CD4-positive, alpha-beta T cell treated with Interleukin-4 for 1 hour (primary cell): Measurements from ENCODE around the gene SERPINI1.
"Not testable (repeated sequence)": the region's sequence is repeated elsewhere in the genome, so short reads cannot be mapped to it uniquely, and the experiment has no call there.

Experiments used
- DNase-seq, 2 donors: peaks; one replicate each; pipeline ENCODE4 v3.0.0-alpha.2; 2020 to 2022

Gene SERPINI1

DNA sequence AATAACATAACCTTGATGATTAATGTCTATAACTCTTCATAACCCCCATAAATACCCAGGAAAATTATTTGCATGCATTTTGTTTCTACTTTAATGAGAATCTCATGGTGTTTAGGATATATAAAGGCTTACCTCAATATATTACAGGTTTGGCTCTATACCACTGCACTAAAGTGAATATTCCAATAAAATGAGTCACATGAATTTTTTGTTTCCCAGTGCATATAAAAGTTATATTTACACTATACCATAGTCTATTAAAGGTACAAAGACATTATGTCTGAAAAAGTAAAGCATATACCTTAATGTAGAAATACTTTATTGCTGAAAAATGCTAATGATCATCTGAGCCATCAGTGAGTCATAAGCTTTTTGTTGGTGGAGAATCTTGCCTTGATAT lies 74.7 kb downstream of the SERPINI1 start:
- no peak for DNase-seq

DNA sequence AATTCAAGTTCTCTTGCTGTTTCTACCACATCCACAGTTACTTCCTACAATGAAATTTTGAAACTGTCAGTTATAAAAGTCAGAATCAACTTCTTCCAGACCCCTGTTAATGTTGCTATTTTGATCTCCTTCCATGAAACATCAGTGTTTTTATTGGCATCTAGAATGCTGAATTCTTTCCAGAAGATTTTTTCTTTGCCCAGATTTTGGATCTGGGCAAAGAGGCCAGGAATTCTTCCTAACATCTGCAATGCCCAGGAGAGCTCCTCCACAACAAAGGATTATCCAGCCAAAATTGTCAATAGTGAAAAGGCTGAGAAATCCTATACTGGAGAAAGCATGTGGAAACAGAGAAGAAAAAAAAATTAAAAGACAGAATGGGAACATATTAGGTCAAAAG lies 75.5 kb downstream of the SERPINI1 start:
- no peak for DNase-seq

DNA sequence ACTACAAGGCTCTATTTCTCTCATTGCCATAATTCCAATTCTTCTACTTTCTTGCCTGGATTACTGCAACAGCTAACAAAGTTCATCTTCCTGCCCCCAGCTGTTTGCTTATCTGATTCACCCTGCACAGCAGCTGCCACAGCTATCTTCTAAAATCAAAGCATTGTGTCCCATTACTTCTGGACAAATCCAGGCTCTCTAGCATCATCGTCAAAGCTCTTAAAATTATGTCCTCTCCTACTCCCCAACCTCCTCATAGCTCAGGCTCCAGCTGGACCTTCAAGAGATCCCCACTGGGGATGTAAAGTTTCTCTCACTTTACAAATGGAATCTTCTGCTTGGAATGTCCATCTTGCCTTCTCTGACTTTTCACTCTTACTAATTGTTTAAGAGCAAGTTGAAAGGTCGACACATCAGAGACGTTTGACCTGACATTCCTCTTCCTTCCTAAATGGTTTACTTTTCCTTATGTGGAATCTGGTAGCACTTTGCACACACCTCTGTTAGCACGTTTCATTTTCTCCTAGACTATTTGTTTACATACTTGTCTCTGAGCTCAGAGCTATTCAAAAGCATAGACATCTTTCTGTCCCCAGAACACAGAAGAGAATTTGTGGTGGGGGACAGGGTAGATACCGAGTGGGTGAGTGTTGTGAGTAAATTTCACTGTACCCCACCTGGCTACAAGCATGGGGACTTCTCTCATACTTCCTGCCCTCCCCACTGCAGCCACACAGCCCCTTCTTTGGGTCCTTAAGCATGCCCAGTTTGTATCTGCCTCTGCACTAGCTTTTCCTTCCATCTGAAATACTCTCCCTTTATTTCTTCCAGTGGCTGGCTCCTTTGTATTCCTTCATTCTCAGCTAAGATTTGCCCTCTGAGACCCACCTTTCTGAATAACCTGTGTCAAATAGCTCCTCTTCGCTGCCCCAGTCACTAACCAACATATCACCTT lies 77.9 kb downstream of the SERPINI1 start:
- DNase-seq: no peak

DNA sequence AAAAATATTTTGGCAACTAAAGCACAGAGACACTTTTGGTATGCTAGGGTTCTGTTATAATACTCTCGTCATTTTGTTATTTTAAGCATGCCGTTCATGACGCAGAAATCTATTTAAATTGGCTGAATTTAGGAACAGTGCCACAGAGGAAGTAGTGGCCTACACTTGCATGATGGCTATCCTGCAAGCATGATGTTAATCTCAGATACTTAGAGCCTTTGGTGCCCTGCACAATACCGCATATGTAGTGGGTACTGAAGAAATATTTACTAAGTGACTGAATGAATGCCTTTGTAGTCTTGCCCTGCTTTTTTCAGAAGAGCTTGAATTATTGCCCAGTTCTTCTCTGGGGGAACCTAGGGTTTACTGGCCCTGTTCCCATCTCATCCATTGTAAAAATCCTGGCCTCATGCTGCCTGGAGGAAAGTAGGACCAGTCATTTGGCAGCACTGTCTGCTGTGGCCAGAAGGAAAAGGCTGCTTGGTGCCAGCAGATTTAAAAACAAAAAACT lies 79.0 kb downstream of the SERPINI1 start:
- no peak for DNase-seq

DNA sequence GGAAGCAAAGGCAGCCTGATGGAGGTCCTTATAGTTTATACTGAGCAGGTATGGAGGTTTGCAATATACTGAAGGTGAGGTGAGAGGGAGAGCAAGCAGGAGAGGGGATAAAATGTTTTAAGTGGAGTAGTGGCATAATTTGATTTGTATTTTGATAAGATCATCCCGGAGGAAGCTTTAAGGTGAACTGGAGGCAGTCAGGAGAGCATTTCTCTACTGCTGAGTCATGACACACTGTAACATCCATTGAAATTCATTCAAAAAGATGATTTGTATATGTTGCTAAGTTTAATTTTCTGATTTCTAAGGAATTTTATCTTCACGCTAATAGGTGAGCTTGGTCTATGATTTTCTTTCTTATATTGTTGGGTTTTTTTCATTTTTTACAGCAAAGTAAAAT lies 81.4 kb downstream of the SERPINI1 start:
- DNase-seq: no peak

DNA sequence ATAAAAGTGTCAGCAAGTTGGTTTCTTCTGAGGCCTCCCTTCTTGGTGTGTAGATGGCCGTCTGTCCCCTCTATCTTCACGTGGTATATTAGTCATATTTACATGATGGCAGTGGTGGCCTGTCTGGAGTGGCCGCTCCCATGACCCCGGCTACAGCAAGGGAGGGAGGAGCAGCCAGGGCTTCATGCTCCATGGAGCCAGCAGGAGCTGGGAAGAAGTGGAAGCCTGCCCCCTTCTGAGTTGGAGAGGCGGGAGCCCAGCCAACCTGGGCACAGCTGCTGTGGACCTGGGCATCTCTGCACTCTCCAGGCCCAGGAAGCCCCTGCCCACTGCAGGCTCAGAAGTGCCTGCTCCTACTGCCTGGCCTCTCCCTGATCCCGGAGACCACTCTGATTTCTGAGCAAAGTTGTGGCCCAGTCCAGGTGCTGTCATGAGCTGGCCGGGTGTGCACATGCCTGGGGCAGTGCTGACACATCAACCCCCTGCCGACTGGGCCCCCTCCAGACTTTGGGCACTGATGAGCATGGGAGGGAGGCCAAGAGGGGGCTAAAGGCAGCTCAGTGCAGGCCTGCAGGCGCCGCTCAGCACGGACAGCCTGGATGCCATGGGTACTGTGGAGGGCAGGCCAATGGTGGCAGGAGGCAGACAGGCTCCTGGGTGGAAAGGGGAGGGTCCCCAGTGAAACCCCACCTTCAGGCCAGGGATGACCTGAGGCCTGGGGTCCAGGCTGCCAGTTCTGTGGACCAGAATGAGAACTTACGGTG lies 84.8 kb downstream of the SERPINI1 start:
- no peak for DNase-seq

DNA sequence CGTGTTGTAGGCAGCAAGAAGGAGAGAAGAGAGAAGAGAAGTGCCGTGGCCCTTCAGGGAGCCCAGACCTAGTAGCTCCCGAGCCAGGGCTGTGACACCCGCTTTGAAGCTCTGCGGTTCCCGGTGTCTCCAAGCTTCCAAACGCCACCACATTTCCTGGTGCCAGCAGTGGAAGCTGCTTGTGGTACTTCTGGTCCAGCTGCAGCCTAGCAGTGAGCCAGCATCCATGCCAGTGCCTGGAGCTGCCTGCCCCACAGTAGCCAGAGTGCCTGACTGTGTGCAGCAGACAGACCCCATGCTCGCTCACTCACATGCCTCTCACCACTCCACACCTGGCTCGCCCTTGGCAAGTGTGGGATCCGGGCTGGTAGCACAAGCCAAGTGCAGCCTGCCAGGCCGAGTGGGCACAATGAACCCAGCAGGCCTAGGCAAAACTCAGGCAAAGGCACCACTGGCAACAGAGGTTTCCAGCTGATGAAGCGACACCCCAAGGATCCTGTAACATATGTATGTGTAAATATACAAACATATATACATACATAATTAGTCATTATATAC lies 85.8 kb downstream of the SERPINI1 start:
- DNase-seq: no peak

DNA sequence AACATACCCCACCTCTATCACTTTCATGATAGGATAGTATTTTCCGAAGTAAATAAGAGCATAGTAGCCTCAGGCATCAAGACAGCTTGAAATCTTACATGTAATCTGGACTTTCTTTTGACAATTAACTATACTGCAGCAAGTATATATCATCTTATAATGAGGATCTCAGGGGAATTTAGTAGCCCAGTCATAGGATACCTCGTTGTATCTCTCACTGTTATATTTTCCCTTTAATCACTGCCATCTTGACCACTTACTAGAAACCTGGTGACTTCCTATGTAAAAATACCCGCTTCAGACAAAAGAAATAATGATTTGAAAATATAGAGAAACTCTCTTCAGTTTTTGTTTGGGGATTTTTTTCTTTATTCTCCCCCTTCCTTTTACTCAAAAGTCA lies 88.2 kb downstream of the SERPINI1 start:
- DNase-seq: no peak

DNA sequence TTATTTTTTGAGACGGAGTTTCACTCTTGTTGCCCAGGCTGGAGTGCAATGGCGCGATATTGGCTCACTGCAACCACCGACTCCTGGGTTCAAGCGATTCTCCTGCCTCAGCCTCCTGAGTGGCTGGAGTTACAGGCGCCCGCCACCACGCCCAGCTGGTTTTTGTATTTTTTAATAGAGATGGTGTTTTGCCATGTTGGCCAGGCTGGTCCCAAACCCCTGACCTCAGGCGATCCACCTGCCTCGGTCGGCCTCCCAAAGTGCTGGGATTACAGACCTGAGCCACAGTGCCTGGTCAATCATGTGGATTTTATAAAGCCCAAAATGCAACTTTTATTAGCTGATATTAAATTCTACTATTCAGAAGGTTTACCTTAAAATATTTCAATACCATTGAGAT lies 92.1 kb downstream of the SERPINI1 start:
- not testable (repeated sequence) for DNase-seq

DNA sequence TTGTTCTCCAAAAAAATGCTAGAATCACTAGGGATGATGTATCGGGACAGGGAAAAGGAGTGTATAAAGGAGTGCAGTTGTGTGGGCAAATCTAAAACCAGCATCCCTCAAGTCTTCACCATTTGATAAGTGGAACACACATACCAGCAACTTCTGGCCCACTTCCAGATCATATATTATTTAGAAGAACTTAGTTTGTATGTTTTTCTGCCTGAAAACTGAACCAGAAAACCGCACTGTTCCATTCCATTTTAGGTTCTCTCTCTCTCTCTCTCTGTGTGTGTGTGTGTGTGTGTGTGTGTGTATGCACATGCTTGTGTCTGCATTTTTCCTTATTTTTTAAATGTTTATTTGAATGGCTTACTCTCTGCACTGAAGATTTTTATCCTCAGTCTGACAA lies 93.5 kb downstream of the SERPINI1 start:
- no peak for DNase-seq

DNA sequence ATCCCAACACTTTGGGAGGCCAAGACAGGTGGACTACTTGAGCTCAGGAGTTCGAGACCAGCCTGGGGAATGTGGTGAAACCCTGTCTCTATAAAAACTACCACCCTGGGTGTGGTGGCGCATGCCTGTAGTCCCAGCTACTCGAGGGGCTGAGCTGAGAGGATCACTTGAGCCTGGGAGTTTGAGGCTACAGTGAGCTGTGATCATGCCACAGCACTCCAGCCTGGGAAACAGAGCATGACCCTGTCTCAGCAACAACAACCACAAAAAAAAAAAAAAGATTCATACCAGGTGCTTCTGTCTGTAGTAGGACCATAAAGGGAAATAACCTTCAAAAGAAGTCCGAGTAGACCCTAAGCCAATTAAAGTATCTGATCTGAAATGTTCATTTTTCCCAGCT lies 94.5 kb downstream of the SERPINI1 start:
- peak in 1 of 2 donors; percentile 13 for DNase-seq

DNA sequence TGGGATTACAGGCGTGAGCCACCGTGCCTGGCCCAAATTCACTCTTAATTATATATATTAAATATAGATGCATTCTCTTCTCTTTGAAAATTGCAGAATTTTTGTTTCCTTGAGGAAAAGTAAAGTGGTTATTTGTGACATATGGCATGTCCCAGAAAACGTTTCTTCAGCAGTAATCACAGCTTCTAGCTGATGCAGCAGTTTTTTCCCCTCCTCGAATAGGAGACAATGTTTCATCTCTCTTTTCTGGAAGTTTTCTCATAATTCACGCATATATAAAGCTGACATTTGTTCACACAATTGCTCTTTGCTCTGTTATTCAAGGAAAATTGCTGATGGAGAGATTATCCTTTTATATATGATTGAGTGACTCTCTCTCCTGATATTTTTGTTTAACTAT lies 99.8 kb downstream of the SERPINI1 start:
- DNase-seq: no peak

DNA sequence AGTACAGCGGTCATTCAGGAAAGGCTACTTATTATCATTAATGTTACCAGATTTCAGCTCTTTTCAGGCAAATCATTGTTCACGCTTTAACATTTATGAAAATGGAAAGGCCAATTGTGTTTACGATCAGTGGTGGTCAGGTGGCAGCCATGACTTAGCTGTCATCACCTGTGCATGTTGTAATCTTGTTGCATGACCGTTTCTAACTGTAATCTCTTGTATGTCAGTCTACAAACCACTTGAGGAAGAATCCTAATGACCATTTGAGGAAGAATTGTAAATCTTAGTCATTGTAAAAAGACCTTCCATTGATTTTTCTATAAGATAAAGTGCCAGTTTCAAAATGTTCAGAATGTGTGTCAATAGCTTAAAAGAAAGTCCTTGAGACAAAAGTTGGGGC lies 100.4 kb downstream of the SERPINI1 start:
- no peak for DNase-seq

DNA sequence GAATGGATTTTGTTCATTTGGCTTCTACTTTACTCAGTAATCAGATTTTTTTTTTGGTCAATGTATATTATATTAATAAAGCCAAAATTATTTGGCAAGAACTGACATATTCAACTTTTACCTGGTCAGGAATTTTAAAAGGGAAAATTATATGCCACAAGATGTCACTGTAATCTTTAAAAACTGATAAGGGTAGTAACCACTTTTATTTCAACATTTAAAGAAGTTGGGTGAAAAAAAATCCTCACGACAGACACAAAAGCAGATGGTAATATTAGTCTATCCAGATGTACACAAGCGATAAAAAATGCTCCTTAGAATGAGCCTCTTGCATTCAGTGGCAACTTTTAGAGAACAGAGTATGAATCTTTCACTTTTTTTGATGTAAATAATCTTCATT lies 101.9 kb downstream of the SERPINI1 start:
- no peak for DNase-seq

DNA sequence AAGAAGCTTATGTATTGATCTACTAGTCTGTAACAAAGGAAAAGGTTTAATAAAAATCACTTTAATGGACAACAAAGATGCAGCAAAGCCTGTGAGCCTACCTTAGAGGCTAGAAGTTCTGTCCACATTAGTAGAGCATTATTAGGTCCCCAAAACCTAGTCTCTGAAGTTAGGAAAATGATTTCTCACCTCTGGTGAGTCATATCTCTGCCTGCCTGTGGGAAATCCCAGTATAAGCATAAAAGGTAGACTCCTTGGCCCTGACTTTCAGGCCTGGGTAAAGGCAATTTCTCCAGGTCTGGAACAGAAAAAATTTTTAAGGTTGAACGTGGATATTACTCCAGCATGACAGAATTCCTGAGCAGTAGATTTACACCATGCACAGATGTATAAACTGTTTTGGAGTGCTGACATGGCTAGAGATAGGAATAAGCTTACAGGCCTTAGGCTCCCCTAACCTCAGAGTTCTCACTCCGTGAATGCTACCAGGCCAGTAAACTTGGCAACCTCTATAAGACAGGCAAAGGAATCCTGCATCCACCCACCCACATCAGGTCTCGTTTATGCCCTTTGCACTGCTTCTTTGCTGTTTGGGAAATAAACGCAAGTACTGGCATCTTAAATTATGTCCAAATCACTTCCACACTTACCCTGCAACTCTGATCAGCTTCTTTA lies 104.1 kb downstream of the SERPINI1 start:
- DNase-seq: no peak

DNA sequence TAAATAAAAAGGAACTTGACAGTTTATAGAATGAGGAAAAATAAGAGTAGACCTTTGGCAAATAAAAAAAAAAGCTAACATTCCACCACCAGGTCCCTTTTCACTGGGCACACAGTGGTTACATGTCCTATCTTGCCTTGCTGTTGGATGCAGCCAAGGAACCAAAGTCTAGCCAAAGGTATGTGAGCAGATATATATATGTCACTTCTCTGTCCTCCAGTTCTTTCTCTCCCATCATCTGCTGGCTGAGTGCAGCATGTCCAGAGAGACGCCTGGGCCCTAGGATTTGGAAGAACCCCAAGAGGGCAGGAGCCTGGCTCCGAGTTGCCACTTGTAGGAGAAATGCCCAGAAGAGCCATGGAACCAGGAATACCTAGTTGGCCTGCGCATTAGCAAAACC lies 104.7 kb downstream of the SERPINI1 start:
- DNase-seq: no peak

DNA sequence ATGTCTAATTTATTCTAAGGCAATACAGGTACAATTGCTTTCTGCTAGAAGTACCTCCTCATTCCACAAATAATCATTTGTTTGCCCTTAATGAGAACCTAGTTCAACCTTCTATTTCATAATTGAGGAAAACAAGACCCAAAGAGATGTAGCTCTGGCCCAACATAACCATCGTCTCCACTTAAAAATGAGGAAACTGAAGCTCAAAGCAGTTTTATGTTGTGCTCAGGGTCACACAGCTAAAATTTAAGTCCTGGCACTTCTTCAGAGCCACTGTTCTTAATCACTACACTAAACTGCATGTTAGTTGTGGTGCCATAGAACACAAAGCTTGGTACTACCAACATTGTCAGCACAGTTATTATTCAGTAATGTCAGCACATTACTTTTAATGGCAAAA lies 108.0 kb downstream of the SERPINI1 start:
- no peak for DNase-seq

DNA sequence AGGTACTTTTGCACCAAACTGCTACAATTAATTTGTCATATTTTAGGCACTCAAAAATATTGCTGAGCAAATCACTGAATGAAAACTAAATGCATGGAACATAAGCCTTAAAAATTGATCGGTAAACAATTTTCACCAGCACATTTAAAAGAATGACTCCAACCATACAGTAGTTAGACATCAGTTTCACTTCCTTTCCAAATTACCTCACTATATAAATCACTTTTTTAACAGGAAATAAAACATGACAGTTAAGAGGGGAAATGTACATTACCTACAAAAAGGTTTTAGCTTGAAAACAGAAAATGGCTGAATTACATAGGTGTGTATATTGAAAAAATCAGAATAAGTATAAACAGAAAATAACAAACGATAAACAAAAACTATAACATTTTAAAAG lies 108.4 kb downstream of the SERPINI1 start:
- DNase-seq: no peak

DNA sequence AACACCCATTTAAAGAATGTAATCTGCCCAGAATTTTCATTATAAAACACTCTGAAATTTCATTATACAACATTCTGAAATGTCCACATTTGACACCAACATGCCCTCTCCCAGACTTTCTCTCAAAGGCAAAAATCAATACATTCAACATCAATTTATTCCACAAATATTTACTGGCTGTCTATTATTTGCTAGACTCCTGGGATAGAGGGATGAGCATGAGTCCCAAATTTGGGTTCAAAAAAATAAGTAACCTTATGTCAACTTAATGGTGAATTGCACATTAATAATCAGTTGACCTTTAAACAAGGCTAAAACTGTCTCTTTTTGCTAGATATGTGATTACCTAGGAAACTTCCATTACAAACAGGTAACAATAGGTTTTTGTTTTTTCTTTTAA lies 109.0 kb downstream of the SERPINI1 start:
- DNase-seq: no peak

DNA sequence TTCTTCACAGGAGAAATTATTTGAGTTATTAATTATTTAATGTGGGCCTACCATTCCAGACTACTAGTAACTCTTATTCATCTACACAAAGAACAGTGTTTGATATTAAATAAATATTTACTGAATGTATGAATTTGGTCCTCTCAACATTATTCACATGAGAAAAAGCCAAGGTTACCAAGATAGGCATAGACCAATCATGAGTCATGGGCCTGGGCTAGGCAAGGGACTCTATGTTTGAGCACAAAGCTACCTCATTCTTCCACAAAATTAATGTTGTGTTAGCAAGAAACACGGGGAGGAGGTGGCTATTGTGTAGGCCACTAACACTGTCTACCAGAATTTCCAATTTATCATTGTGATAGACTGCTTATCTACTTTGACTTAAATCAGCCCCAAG lies 115.7 kb downstream of the SERPINI1 start:
- DNase-seq: no peak

DNA sequence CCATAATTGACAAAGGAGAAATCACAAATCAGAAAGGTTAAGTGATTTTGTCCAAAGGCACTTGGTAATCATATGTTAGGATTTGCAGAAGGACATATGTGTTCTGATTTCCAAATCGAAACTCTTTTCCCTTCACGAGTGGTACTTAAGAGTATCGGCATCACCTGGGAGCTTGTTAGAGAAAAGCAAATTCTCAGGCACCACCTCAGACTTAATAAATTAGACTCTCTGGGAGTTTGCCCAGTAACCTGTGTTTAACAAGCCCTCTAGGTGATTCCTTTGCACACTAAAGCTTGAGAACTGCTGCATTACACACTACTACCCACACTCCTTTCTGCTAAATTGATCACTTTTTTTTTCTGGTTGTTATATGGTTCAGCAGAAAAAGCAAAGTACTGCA lies 116.2 kb downstream of the SERPINI1 start:
- DNase-seq: no peak

DNA sequence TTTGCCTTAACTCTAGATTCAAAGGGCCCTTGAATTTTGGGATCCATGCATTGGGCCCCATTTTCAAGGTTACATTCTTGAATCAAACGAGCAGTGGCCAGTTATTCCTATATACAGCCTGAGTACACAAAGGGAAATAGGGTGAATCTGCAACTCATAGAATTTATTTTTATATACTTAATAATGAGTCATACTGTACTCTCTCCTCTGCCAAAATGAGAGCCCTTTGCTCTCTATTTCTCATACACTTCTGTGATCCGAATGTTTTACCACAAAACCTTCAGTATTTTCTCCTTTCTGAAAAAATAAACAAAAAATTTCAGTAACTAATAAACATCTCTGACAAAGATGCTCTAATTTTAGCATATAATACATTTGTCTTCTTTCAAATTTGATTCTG lies 116.7 kb downstream of the SERPINI1 start:
- DNase-seq: no peak

DNA sequence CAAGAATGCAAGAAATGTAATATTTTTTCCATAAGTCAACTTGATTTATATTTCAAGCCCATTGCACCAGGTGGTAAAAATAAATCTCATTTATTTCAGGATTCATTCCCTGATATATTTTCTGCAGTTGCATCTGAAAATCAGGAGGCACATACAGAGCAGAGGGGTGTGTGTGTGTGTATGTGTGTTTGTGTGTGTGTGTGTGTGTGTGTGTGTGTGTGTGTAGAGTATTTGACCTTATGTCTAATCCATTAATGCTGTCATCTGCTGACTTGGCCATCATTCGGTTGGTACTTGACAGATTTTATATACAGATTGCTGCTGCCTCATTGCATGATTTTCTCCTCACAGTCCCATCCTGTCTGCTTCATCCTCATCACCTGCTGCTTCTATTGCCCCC lies 118.5 kb downstream of the SERPINI1 start:
- no peak for DNase-seq
